Stimulated activated CD4-positive, alpha-beta T cell treated with anti-CD3 and anti-CD28 coated beads, Interleukin-4, amount 100 ng/mL, for 1 hour (primary cell): ENCODE data around the gene PITPNC1.

Experiments
- DNase-seq: peaks from one replicate; pipeline ENCODE4 v3.0.0-alpha.2; 2020

Gene PITPNC1

DNA sequence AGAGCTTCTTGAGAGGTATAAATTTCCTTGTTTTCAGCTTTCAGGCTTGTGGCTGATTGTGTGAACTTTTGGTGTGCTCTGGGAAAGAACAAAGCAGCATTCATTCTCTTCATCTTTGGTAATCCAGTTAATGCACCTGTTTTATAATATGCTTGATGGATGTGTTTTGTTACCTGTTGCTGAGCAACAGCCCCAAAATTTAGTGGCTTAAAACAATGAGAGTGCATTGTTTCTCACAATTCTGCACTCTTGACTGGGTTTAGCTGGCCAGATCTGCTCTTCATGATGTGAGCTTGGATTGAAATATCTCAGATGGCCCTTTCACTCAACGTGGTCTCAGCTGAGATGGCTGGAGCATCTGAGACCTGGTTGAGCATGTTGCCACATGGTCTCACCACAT lies 281.9 kb downstream of the PITPNC1 start:
- no peak for DNase-seq

DNA sequence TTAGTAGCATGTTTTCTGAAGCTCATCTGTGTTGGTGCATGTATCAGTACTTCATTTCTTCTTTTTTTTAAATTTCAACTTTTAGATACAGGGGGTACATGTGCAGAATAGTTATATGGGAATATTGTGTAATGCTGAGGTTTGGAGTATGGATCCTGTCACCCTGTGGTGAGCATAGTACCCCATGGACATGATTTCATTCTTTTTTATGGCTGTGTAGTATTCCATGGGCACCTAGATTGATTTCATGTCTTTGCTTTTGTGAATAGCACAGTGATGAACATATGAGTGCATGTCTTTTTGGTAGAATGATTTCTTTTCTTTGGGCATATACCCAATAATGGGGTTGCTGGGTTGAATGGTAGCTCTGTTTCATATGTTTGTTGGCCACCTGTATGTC lies 285.6 kb downstream of the PITPNC1 start:
- DNase-seq = no peak

DNA sequence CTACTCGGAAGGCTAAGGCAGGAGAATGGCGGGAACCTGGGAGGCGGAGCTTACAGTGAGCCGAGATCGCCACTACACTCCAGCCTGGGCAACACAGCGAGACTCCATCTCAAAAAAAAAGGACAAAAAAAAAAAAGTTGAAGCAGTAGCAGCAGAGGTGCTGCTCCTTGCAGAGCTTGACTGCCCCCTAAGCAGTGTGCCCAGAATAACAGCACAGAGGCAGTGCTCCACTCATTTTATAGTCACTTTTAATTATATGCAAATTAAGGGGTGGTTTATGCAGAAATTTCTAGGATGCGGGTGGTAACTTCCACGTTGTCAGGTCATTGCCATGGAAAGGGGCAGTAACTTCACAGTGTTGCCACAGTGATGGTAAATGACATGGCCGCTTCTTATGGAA lies 286.4 kb downstream of the PITPNC1 start:
- no peak for DNase-seq

DNA sequence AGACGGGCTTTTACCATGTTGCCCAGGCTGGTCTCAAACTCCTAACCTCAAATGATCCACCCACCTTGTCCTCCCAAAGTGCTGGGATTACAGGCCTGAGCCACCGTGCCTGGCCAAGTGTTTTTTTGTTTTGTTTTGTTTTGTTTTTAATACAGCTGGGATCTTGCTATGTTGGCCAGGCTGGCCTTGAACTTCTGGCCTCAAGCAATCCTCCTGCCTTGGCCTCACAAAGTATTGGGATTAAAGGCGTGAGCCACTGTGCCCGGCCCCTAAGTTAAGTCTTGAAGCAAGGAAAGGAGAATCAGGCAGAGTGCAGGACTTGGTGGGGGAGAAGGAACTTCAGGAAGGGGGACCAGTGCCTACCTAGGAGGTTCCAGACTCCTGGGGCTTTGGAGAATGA lies 288.9 kb downstream of the PITPNC1 start:
- no peak for DNase-seq

DNA sequence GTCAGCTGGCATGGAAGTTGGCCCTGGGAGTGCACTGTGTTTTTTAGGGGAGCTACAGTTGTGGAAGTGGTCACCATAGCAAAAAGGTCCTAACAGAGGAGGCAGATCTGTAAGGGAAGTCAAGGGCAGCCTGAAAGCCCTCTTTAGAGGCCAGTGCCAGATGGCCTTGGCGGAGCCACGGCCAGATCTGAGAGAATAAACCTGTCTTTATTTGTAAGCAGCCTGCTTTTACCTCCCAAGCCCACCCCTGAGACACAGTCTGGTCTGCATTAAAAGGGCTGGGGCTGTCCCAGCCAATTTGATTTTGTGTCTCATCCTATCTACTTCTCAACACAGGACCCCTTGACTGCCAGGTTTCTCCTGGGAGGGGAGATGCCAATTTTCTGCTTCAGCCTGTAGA lies 289.6 kb downstream of the PITPNC1 start:
- DNase-seq = no peak

DNA sequence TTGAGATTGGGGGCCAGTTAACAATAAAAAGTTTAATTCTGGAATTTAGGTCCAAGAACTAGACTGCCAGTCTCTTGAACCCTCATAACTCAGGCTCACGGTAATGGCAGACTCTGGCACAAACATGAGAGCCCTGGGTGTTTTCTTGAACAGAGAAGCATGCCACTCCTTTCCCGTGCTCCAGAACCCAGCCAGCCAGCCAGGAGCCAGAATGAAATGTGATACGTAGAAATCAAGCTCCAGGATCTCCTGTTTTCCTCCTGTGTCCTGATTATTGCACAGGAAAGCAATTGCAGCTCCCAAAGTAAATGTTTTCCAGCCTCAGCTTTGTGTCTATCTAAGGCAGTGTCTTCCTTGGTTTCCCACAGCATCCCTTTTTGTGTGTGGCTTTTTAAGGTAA lies 294.4 kb downstream of the PITPNC1 start:
- no peak for DNase-seq

DNA sequence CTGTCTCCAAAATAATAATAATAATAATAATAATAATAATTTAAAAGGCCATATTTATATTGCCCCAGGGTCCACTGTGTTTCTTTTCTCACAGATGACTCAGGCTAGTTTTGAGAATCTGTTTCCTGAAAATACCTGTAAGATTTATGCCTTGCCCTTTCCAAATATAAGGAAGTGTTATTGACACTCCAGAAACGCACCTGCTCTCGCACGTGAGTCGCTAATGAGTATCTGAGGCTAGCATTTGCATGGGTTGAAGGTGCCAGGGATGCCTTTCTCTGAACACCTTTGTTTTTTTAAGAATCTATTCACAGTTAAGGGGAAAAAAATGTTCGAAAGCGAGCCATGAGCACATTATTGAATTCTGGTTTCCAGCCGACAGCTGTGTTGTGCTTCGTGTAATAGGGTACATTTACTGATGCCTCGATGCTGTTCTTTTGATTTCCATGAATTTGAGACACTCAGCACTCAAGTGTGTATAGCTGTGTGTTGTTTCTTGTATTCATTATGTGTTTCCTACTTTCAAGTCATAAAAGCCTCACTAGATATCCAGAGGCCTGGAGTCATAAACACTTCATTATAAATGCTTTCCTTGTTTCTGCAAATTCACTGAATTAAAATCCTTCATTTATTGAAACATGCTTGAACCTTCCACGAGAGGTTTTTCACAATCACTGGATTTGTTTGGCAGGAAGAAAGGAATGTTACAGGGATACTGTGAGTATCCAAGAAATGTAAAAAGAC lies 295.7 kb downstream of the PITPNC1 start:
- no peak for DNase-seq

DNA sequence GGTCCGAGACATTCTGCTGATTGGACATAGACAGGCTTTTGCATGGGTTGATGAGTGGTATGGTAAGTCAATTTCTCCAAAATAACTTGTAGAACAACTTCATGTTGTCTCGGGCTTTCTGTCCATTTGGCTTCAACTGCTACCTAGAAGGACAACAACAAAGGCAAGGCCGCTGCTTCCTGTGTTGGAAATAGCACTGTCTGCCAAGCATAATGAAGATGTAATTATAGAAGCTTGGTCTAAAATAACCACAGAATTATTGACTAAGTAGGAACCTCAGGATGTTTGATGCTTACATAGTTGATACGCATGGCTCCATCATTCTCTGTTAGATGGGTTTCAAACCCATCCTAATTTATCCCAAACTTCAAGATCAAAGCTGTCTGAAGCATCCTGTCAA lies 298.4 kb downstream of the PITPNC1 start:
- DNase-seq = no peak

DNA sequence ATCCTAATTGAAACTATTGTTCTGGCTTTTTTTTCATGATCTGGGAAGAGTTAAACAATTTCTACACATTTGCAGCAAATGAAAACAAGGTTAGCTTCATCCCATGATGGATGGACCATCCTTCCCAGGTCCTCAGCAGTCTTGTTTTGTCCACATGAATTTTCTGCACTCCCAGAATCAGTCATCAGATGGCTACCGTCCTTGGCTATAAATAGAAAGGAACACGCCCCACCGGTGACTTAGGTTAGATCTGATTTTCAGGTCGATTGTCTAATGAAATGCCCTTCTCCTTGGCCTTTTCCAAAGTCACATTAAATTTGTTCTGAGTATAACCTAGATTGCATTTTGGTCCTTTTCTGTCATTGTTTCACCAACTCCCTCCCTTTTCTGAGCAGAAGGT lies 299.2 kb downstream of the PITPNC1 start:
- no peak for DNase-seq

DNA sequence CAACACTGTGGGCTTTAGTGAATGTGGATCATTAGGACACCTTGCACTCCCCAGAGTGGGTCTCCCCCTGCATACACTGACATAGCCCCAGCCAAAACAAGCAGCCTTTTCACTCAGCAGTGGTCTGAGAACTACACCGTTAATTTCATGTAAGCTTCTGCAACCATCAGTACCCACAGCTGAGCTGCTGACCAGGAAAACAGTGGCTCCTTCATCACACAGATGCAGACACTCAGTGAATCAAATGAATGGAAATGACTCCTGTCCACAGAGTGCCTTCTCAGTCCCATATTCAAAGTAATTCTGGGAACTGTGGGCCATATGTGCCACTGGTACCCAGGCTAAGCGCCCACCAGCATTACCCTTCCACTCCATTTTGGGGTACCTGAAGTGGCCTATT lies 301.3 kb downstream of the PITPNC1 start:
- no peak for DNase-seq

DNA sequence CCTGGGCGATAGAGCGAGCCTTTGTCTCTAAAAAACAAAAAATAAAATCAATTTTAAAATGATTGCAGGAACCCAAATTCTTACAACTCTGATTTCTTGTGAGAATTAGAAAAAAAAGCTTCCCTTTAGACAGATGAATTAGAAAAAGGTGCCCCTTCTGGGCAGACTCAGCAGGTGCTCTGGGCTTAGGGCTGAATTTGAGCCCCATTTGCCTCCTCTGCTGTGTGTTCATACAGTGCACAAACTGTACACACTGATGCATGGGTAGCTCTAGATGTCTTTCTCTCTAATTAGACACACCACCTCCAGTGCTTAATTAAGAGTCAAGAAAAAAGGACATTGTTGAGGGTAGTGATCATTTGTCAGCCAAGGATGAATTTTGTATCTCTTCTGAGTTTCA lies 302.1 kb downstream of the PITPNC1 start:
- no peak for DNase-seq

DNA sequence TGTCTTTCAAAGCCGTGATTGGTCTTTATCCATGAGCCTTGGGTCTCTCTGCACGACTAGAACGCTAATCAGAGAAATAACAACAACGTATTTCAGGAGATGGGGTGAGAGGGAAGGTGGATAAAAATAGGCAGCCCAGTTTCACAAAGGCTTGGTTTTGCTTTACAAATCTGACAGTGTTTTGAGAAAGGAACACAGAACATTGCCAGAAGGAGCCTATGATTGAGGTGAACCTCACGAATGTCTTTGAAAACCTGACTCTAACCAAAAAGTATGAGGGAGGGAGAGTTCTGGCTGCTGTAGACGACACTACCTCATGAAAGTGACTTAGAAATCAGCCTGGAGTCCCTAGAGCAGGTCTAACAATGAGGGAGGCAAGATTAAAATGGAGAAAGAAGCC lies 302.6 kb downstream of the PITPNC1 start:
- DNase-seq = no peak

DNA sequence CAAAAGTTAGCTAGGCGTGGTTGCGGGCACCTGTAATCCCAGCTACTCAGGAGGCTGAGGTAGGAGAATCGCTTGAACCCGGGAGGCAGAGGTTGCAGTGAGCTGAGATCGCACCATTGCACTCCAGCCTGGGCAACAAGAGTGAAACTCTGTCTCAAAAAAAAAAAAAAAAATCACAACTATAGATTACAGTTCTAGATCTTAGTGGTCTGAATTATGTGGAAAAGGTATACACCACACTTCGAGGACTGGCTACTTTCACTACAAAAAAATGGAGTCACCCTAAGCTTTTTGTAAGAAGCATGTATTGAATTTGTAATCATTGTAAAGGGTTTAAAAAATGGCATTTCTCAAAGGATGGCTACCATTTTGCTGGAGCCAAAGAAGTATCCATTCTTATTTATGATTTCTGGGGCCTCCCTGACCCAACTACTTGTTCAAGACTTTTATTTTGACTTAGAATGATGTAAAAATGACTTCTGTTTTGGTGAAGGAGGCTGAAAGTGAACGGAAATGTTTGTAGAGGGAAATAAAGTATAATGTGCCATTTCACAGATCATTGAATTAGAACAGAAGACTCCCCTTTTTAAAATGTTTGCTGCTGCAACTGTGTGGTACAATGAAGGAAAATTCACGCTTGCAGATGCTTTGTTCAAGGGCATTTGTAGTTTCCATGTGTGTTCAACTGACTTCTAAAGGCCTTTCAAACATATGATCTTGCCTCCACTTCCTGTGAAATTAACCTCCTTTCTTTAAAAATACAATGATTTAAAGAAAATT lies 303.6 kb downstream of the PITPNC1 start:
- no peak for DNase-seq

DNA sequence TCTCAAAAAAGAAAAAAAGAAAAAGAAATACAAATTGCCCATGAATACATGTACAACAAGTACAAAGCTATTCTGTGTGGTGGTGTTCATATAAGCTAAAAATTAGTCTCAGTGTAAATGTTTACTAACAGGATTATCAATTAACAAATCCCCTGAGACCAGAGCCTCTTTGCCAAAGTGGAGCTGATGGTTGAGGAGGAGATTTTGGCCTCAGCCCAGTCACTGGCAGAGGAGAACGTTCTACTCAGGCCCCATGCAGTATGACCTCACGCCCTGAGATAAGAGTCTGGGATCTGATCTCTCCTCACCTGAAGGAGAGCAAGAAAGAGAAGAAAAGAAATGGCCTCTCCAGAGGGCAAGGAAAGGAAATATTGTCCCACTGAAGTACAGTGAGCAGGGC lies 305.1 kb downstream of the PITPNC1 start:
- no peak for DNase-seq

DNA sequence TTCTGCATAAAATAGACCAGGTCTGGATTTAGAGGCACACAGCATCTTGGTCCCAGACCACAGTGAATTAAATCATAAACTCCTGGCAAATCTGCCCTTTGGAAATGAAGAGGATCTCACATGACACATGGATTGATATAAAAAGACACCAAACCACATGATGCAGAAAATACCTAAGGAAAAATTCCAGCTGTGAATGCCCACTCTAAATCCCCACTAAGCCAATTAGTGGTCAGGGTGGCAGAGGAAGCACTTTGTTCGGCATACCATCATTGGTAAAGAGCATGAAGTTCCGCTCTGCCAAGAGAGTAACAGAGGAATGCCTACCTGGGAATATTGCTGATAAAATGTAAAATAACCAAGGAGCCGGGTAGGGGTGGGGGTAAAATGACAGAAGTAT lies 308.3 kb downstream of the PITPNC1 start:
- no peak for DNase-seq

DNA sequence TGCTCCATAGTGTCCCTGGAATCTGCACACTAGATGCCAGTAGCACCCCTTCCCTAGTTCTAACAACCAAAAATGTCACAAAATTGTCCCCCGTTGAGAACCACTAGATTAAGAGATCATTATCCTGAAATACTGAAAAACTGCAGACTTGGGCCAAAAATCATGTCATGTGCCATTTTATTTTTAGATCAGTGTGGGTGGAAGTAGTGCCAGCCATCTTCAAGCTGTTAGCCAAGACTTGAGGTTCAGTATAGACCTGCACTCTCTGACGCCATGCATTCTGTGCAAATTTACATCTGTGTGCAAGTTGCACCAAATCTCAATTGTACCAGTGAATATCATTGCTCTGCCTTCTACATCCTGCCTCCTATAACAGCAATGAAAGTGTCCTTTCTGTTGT lies 309.2 kb downstream of the PITPNC1 start:
- no peak for DNase-seq

DNA sequence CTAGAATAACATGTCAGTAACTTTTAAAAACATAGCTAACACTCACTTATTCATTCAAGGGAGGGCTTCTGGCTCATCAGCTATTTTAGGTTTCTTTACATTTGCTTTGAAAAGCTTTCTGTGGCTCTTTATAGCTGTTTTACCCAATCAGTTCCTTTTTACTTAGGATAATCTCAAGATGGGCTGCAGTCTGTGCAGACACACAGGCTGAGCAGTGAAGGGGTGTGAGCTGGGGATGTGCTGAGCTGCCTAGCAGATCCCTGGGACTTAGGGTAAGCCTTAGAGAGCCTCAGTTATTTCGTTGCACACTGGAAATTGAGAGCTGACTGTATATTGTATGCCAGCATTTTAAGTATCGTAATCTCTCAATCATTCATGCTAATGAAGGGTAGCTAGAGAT lies 310.4 kb downstream of the PITPNC1 start:
- no peak for DNase-seq

DNA sequence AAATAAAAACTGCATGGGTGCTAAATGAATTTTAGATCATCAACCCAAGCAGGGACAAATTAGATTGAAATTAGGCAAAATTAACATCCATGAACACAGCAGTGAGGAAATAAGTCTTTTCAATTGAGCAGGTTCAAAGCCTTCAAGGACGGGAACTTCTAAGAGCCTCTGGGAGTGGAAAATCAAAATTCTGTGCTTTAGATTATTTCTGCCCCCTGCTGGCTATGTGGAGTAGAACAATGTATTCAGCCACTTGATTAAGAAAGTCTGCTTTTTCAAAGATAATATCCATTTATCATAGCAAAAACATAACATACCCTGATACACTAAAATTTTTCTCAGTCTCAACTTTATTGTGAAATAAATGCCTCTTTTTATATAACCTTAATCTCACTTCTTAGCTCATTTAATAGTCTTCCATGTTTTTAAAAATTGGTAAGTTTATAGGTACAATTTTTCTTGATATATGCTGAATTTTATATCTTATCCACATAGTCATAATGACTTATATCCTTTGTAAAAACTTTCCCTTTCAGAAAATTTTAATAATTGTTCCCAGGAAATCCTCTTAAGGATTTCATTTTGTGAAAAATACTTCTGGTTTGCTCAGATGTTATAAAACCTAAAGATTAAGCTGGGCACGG lies 312.6 kb downstream of the PITPNC1 start:
- DNase-seq = peak; percentile 7

DNA sequence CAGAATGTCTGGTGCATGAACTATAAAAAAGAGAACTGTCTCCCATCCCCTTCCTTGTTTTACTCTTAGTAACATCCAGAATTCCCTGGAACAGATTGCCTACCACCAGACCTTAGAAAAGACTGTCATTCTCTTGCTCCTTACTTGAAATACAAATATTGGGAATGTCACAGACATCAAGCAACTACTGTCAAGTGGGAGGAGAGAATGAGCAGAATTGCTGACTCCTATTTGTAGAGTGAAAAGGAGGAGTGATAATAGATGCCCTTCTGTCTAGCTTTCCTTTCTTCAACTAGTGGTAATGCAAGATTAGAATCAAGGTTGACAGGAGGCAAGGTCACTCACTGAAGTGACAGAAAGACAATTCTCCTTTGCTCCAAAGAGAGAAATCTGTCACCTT lies 316.7 kb downstream of the PITPNC1 start:
- no peak for DNase-seq

DNA sequence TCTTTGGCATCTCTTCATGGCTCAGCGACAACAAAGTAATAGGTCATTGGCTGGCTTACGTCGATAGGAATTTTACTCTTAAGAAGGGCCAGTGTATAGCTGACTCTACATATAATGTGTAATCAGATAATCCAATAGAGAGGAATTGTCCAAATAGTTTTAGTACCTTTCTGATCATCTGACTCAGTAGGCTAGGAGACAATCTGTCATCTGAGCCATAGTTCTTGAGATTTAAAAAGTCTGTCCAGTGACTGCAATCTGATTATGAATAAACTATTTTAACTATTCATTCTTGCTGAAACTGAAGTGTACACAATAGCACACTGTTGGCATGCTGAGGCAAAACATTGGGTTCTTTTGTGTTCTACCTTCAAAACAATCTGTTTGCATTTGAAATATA lies 319.3 kb downstream of the PITPNC1 start:
- DNase-seq = no peak

DNA sequence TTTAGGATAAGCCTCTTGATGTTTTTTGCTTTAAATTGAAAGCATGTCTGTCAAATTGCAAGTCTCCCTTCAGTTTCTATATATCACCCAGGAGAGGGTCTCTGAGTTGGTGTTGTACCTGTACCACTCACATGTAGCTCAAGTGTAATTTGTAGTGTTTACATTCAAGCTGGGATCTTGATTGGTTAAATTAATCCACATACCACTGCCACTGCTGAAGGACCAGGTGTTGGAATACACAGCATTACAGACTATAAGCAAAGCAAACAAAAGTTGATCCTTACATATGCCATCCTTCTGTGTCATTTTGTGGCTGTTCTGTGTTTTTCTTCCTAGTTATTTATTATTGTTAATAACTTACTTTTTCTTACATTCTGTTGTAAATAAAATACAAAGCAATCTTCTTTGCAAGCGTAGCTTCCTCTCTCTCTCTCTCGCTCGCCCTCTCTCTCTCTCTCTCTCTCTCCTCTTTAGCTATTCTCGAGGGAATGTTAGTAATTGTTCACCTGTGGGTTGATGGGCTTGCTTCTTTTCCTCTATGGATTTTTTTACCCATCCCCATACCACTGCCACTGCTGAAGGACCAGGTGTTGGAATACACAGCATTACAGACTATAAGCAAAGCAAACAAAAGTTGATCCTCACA lies 319.9 kb downstream of the PITPNC1 start:
- DNase-seq = no peak

DNA sequence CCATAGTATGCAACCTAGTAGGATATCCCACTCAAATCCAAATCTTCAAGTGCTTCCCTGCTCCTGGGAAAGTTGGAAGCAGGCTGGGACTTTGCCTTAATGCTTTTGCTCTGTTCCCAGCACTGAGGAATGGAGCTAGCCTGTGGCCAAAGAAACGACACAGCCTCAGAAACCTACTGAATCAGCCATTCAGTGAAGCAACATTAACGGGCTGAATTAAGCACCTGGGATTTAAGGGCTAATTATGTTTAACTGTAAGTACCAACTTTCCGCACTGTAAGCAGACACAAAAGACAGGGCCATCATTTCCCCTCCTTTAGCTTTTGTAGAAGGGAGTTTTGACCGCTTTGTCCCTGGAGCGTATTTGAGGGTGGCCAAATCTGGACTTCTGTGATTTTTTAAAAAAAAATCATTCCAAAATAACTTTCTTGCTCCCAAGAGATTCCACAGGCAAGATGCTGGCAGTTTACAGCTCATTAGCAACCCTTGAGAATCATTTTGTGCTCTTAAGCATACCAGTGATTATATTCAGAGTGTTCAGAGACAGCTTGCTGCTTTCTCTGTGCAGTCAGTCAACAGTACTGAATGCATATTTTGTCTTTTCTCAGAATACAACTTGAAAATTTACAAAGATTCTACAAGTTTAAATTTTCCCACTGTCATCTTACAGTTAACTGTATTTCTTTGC lies 323.1 kb downstream of the PITPNC1 start:
- DNase-seq = no peak

DNA sequence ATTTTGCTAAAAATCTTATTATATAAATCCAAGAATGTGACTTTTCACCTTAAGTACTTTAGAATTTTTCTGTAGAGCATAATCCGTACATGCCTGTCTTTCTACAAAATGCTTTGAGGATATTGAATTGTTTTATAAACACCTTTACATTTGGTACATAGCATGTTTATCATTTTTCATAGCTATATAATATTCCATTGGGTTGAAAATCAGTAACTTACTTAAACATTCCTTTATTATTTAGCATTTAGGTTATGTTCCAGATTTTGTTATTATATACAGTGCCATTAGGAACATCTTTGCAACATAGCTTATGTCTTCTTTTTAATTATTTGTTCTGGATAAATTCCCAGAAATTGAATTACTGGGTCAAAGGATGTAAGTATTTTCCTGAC lies 323.6 kb downstream of the PITPNC1 start:
- no peak for DNase-seq
